ENCODE data around the gene MUC2.
A peak's percentile ranks its signal among the peaks of the same experiment; 100 is the strongest.

The MUC2 gene

GRCh38 chr11:1050581-1051355 lies 23.9 kb upstream of the MUC2 start:
- DNase-seq (ENCODE audit: low read depth, low spot score), result peak; percentile 44

GRCh38 chr11:1051356-1052132 lies 23.1 kb upstream of the MUC2 start:
- DNase-seq (ENCODE audit: low read depth, low spot score), result no peak

- DNase-seq (ENCODE audit: low read depth, low spot score), result no peak
Measured at GRCh38 chr11:1052133-1053011, 22.3 kb upstream of the MUC2 start.

- no peak for DNase-seq (ENCODE audit: low read depth, low spot score)
Measured at GRCh38 chr11:1053121-1053901, 21.4 kb upstream of the MUC2 start.

GRCh38 chr11:1054143-1055108 lies 20.2 kb upstream of the MUC2 start:
- DNase-seq (ENCODE audit: low read depth, low spot score), result no peak

GRCh38 chr11:1055109-1055703 lies 19.5 kb upstream of the MUC2 start:
- DNase-seq (ENCODE audit: low read depth, low spot score), result no peak

- no peak for DNase-seq (ENCODE audit: low read depth, low spot score)
Measured at GRCh38 chr11:1055990-1056771, 18.5 kb upstream of the MUC2 start.

GRCh38 chr11:1057806-1058205 lies 16.9 kb upstream of the MUC2 start:
- DNase-seq (ENCODE audit: low read depth, low spot score), result no peak

- no peak for DNase-seq (ENCODE audit: low read depth, low spot score)
Measured at GRCh38 chr11:1059759-1060158, 14.9 kb upstream of the MUC2 start.

- DNase-seq (ENCODE audit: low read depth, low spot score), result no peak
Measured at GRCh38 chr11:1060410-1060809, 14.3 kb upstream of the MUC2 start.

GRCh38 chr11:1060852-1061616 lies 13.6 kb upstream of the MUC2 start:
- no peak for DNase-seq (ENCODE audit: low read depth, low spot score)

GRCh38 chr11:1062075-1062820 lies 12.4 kb upstream of the MUC2 start:
- no peak for DNase-seq (ENCODE audit: low read depth, low spot score)

GRCh38 chr11:1064167-1064566 lies 10.5 kb upstream of the MUC2 start:
- DNase-seq (ENCODE audit: low read depth, low spot score), result no peak

GRCh38 chr11:1067812-1068496 lies 6.7 kb upstream of the MUC2 start:
- DNase-seq (ENCODE audit: low read depth, low spot score), result no peak

GRCh38 chr11:1069740-1070139 lies 4.9 kb upstream of the MUC2 start:
- DNase-seq (ENCODE audit: low read depth, low spot score), result no peak

GRCh38 chr11:1070594-1071462 lies 3.8 kb upstream of the MUC2 start:
- DNase-seq (ENCODE audit: low read depth, low spot score), result no peak

Data from activated naive CD8-positive, alpha-beta T cell treated with anti-CD3 and anti-CD28 coated beads, Interleukin-2, amount 50 U/mL, for 16 hours (primary cell).